HG02943 (cell line): ENCODE data around the gene SPRED1.
"Not testable (repeated sequence)": the region's sequence is repeated elsewhere in the genome, so short reads cannot be mapped to it uniquely, and the experiment has no call there.

Experiments
- ATAC-seq: cut with Tn5 transposase; IDR thresholded peaks from one replicate; pipeline ENCODE4 v1.9.1; 2021; ENCODE audit warnings: mild to moderate bottlenecking, low read depth, moderate library complexity; ENCODE audit not compliant: unreplicated experiment

Gene SPRED1

GRCh38 chr15:38229705-38230310 lies 22.8 kb upstream of the SPRED1 start:
- ATAC-seq: no peak

DNA sequence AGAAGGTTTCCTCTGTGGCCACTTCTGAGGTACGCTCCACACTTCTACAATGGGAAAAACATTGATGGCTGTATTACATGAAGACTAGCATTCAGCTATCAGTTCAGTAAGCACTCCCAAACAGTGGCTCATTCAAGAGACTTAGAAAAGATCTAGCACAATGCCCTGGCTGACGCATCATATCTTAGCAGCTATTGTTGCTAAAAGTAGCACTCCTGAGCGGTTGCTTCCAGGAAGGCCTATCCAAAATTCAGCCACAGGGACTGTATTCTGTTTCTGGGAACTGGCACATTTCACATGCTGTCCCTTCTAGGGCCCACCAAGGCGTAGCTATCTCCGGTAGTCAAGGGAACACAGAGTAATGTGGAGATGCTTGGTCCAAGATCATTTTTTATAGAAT lies 21.2 kb upstream of the SPRED1 start:
- no peak for ATAC-seq

- not testable (repeated sequence) for ATAC-seq
Measured at GRCh38 chr15:38237021-38237420, 15.6 kb upstream of the SPRED1 start.

- ATAC-seq: no peak
Measured at GRCh38 chr15:38238311-38238710, 14.3 kb upstream of the SPRED1 start.

DNA sequence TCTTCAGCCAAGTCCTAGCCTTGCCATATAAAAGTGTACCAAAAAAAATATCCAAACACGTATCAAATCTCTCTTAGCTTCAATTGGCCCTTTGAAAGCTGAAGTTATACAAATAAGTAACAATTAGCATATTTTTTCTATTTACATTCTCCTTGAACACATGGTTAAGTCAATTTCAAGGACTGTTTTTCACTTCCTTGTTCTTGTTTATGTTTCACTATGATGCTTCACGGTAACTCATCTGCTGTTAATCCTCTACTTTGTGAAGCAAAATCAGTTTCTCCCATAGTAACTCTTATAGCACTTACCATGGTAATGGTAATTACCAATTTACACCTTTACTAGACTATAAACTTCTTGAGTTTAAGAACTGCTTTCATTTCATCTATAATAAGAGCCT lies 10.6 kb upstream of the SPRED1 start:
- peak; percentile 77 for ATAC-seq

GRCh38 chr15:38243278-38244055 lies 9.2 kb upstream of the SPRED1 start:
- no peak for ATAC-seq

- ATAC-seq: no peak
Measured at GRCh38 chr15:38247336-38247735, 5.3 kb upstream of the SPRED1 start.

GRCh38 chr15:38253351-38253781 lies 730 bp downstream of the SPRED1 start:
- no peak for ATAC-seq

- no peak for ATAC-seq
Measured at GRCh38 chr15:38254051-38254883, 1.6 kb downstream of the SPRED1 start.

- ATAC-seq: no peak
Measured at GRCh38 chr15:38255690-38256089, 3.1 kb downstream of the SPRED1 start.

DNA sequence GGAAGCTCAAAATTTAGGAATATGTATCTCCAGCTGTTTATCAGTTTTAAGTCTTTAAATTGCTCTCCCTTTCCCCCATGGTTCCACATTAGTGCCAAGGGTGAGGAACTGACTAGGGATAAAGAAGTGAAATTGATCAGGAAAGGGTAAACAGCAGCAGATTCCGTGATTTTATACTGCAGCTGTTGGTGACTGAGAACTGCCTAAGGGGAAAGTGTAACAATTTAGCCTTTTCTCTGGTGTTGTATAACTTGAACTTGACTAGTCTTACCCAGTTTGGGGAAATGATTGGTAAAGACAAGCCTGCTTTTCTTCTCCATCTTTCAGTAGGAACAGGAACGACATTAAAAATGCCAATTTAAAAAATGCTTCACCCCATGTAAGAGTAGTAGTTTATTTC lies 5.0 kb downstream of the SPRED1 start:
- ATAC-seq: no peak

GRCh38 chr15:38259134-38259533 lies 6.5 kb downstream of the SPRED1 start:
- ATAC-seq: no peak

- ATAC-seq: no peak
Measured at GRCh38 chr15:38260077-38260476, 7.4 kb downstream of the SPRED1 start.

- ATAC-seq: no peak
Measured at GRCh38 chr15:38263251-38263650, 10.6 kb downstream of the SPRED1 start.

- no peak for ATAC-seq
Measured at GRCh38 chr15:38263996-38264395, 11.4 kb downstream of the SPRED1 start.

DNA sequence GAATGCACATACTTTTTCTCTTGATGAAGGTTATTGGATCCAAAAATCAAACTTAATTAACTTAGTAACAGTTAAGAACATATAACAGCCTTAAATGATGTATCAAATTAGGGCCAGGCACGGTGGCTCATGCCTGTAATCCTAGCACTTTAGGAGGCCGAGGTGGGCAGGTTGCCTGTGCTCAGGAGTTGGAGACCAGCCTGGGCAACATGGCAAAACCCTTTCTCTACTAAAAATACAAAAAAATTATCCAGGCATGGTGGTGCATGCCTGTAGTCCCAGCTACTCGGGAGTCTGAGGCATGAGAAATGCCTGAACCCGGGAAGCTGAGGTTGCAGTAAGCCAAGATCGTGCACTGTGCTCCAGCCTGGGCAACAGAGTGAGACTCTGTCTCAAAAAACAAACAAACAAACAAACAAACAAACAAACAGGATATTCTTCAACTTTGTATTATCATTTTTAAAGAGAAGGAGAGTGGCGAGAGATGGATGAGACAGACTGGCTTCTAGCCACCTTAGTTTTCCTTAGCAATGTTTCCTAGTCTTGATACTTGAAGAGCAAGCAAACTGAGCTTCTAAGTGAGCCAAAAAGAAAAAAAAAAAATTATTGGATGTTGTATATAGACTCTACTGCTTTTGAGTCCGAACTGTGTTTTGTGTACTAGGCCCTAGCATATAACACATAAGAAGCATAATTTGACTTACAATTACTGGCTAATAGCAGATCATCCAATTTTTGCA lies 13.8 kb downstream of the SPRED1 start:
- ATAC-seq: no peak

GRCh38 chr15:38267421-38268022 lies 14.9 kb downstream of the SPRED1 start:
- ATAC-seq: no peak

DNA sequence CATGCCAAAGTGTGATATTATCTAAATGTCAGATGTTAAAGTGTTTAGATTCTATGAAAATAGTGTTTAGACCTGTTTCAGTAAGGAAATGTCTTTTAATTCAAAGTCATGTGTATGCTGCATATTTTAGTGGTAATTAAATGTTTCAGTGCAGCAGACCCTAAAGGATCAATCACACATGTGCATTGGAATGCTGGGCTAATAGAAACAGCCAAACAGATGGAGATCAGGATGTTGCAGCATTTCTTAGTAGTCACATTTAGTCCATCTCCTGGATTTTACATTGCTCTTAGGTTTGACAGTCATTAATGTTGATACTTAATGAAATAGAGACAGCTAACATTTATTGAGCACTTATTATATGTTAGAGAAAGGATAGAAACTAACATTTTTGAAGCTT lies 18.5 kb downstream of the SPRED1 start:
- ATAC-seq: no peak

DNA sequence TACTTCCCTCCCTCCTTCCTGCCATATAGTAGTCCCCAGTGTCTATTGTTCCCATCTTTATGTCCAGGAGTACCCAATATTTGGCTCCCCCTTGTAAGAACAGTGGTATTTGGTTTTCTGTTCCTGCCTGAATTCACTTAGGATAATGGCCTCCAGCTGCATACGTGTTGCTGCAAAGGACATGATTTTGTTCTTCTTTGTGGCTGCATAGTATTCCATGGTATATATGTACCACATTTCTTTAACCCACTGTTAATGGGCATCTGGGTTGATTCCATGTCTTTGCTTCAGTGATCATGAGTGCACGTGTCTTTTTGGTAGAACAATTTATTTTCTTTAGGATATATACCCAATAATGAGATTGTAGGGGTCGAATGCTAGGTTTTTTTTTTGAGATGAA lies 19.3 kb downstream of the SPRED1 start:
- no peak for ATAC-seq

DNA sequence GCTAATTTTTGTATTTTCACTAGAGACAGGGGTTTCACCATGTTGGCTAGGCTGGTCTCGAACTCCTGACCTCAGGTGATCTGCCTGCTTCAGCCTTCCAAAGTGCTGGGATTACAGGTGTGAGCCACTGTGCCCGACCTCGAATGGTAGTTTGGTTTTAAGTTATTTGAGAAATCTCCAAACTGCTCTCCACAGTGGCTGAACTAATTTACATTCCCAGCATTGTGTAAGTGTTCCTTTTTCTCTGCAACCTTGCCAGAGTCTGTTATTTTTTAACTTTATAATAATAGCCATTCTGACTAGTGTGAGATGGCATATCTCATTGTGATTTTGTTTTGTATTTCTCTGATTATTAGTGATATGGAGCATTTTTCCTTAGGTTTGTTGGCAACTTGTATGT lies 19.8 kb downstream of the SPRED1 start:
- ATAC-seq: not testable (repeated sequence)
